Stimulated activated CD8-positive, alpha-beta memory T cell treated with anti-CD3 and anti-CD28 coated beads, Interleukin-12 subunit alpha, Interleukin-12 subunit beta, amount 100 ng/mL, for 24 hours (primary cell): ENCODE data around the gene EMX1.

Experiments
- DNase-seq: peaks from one replicate; pipeline ENCODE4 v3.0.0-alpha.2; 2020; ENCODE audit errors: extremely low read depth

Gene EMX1

DNA sequence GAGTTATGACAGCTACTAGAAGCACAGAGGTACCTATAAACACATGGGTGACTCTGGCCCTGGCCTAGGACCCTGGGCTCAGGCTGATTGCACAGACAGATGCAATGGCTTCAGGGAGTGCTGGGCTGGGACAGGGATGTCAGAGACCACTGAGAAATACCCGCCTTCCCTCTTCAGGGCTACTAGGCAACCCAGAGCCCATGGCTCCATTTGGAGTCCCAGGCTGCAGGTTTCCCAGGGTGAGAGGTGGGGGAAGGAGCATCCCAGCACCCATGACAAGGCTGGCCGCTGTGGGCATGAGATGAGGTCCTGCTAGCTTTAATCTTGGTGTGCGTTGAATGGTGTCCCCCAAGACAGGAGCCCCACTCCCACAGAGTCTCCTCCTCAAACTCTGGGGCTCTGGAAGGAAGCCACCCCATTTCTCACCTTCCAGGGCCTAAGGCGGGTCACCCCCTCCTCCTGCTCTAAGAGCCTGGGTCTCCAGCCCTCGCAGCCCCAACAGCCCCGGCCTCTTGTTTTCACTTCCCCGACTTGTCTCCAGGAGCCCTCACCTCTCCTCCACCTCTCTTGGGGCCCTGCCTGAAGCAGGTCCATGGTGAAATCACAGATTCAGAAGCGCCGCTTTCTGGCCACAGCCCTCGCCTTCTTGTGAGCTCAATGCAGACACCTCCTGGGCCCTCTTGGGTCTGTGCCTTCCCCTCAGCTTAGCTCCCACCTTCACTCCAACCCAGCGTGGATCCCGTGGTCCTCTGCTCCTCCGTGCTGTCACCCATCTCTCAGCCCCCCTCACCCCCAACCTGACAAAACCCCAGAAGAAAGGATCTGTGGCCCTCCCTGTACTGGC lies 41.4 kb downstream of the EMX1 start:
- no peak for DNase-seq

GRCh38 chr2:72959554-72959953 lies 42.2 kb downstream of the EMX1 start:
- no peak for DNase-seq

- DNase-seq, result no peak
Measured at GRCh38 chr2:72959995-72960981, 43.0 kb downstream of the EMX1 start.

- DNase-seq, result no peak
Measured at GRCh38 chr2:72961036-72961720, 43.9 kb downstream of the EMX1 start.

GRCh38 chr2:72961853-72962468 lies 44.6 kb downstream of the EMX1 start:
- no peak for DNase-seq

- no peak for DNase-seq
Measured at GRCh38 chr2:72962911-72963310, 45.6 kb downstream of the EMX1 start.

DNA sequence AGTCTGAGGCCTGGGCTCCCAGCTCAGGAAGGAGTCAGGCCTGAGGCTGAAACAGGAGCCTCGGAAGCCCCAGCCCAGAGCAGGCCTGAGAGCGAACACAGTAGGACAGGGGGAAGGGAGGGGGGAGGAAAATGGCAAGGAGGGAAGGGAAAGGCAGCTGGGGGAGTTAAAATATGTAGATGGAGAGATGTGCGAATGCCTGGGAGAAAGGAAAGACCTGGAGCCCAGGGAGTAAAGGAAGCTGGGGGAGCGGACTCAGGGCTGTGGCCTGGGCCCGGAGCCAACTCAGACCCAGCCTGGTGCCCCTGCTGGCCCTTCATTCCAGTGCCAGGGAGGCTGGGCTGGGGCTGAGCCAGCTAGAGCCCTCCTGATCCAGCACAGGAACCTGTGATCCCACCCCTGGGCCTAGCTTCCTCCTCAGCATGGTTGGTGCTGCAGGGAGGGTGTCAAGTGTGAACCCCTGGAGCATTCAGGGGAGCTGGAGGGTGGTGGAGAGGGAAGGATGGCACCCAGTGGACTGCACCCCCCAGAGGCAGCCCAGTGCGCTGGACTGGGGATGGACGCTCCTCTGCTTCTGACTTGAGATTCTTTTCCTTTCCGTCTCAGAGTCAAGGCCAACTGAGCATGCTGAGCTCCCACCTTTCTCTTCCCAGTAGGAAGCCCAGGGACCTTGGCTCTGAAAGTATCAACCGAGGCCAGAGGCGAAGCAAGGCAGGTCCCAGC lies 46.3 kb downstream of the EMX1 start:
- DNase-seq, result no peak

- no peak for DNase-seq
Measured at GRCh38 chr2:72964146-72964525, 46.8 kb downstream of the EMX1 start.

- no peak for DNase-seq
Measured at GRCh38 chr2:72965016-72965415, 47.7 kb downstream of the EMX1 start.

GRCh38 chr2:72965770-72966450 lies 48.6 kb downstream of the EMX1 start:
- no peak for DNase-seq

- no peak for DNase-seq
Measured at GRCh38 chr2:72968286-72968685, 51.0 kb downstream of the EMX1 start.

GRCh38 chr2:72969706-72970105 lies 52.4 kb downstream of the EMX1 start:
- no peak for DNase-seq

- DNase-seq, result no peak
Measured at GRCh38 chr2:72971036-72971435, 53.7 kb downstream of the EMX1 start.

DNA sequence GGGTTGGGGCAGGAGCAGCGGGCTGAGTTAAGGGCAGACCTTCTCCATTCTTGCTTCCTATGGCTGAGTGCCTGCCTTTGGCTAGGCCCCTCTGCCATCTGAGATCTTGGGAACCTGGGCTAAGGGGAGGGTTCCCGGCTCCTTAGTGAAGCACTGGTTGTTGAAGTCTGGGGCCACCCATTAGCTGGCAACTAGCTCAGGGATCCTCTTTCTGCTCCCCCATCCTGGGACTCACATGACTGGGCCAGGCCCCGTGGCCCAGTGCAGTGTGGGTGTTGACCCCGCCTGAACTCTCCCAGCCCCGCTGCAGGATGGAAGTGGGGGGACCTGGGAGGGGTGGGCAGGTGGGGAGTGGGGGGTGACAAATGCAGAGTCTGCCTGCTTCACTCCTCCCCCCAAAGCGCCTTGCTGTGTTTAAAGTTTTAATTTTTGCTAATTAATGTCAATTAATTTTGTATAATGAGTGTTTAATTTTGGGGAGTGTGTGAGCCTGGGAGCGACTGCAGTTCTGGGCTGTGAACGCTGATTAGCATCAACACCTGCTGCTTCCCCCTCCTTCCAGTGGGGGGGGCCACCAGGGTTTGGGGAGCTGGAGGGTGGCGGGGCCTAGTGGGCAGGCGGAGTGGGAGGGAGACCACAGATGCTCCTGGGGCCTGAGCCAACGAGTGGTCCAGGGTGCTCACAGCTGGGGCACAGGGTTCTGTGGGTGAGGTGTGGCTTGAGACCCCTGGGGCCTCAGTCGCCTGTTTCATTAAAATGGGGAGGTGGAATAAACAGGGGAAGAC lies 55.2 kb downstream of the EMX1 start:
- no peak for DNase-seq

- DNase-seq, result no peak
Measured at GRCh38 chr2:72973137-72973535, 55.8 kb downstream of the EMX1 start.

DNA sequence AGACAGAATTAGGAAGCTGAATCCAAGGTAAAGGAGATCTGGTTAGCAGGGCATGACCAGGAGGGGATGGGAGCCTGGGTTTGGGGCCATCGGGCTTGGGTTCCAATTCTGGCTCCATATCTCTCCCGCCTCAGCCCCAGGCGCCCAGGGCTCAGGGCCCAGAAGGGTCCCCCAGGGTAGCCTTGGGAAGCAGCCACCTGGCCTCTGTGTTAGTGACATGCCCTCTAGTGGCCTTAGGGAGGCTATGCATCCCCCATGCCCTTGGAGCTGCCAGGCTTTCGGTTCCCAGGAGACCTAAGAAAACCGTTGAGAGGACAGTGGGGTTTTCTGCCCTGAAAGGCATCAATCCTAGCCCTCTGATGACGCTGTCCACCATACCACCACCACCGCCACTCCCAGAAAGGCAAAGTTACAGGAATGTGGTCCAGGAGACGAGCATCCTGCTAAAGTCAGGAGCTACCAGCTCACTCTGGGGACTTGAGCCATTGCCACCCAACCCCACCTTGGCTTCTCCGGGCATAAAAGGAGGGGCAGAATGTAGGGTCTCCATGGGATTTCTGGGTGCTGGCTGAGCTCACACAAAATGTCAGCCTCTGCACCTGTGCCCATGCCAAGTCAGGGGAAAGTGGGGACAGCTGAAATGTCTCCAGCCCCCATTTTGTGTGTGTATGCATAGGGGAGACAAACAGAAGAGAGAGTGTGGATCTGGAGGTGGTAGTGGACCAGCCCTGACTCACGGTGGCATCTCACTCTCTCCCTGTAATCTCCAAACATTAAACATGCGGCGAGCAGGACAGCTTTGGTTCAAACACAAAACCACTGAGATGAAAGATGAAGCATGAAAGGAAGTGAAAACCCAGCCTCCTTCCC lies 56.5 kb downstream of the EMX1 start:
- no peak for DNase-seq

DNA sequence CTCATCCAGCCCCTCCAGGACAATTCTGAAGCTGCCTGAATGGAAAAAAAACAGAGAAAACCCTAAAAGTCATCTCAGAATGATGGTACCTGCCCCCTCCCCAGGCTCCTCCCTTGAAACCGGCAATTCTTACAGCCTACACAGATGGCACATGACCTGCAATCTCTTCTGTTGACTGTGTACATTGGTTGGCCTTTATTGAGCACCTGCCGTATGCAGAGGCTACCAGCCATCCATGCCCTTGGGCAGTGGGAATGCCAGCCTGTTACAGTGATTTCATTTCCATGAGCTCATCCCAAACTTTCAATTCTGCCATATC lies 57.1 kb downstream of the EMX1 start:
- DNase-seq, result no peak

GRCh38 chr2:72975017-72975416 lies 57.7 kb downstream of the EMX1 start:
- DNase-seq, result no peak

DNA sequence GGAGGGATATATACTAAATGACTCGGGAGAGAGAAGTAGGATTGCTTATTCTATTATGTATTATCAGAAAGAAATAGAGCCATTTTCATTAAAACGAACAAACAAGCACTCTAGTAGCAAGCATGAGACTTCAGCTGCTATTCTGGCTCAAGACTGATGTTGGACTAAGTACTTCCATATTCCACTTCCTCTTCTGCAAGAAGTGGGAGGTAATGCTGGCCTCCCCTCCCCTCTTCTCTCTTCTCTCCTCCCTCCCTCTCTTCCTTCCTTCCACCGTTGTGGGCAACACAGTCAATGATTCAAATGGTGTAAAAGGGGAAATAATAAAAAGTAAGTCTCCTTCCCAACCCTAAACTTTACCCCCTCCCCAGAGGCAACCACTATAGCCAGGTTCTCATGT lies 62.6 kb downstream of the EMX1 start:
- DNase-seq, result no peak
